Panc1 (cell line): ENCODE data around the gene CLNK. TPM values are rescaled to one million over a fixed set of nuclear protein-coding genes. Genes with fewer than 3 reads are reported as not detected.

ENCODE experiments used
- total RNA-seq: library from RNA; stranded (reverse); gene quantifications from one replicate; pipeline ENCODE4 v1.2.1, GENCODE V29; 2021; ENCODE audit not compliant: unreplicated experiment

Gene CLNK
- total RNA-seq, 1 experiment from 2014 or later = not detected

Other genes with a start within 250 kb of the CLNK start
- 20.8 TPM for gene ZNF518B, start 227.3 kb downstream of the CLNK start, total RNA-seq